HFFc6 (cell line): ENCODE data around the gene ALDH1L1. TPM values are rescaled to one million over a fixed set of nuclear protein-coding genes. Genes with fewer than 3 reads are reported as not detected.

Experiments used
- DNase-seq: peaks from one replicate; pipeline ENCODE4 v3.0.0-alpha.2; 2018
- H3K27ac Mint-ChIP-seq: 2 replicates; pipeline ENCODE4 v1.8.0; 2020; ENCODE audit warnings: mild to moderate bottlenecking, mixed read lengths
- H3K27me3 Mint-ChIP-seq: 2 replicates; pipeline ENCODE4 v1.8.0; 2021; ENCODE audit warnings: mild to moderate bottlenecking, moderate library complexity, mixed read lengths; ENCODE audit not compliant: insufficient read depth
- H3K36me3 Mint-ChIP-seq: 2 replicates; pipeline ENCODE4 v1.8.0; 2021; ENCODE audit warnings: low read depth, mixed read lengths
- H3K4me1 Mint-ChIP-seq: 2 replicates; pipeline ENCODE4 v1.8.0; 2020; ENCODE audit warnings: low read depth, mixed read lengths
- H3K4me3 Mint-ChIP-seq: 2 replicates; pipeline ENCODE4 v1.8.0; 2020; ENCODE audit warnings: mild to moderate bottlenecking, moderate library complexity, mixed read lengths
- H3K9me3 Mint-ChIP-seq: 2 replicates; pipeline ENCODE4 v1.8.0; 2020; ENCODE audit warnings: mild to moderate bottlenecking, mixed read lengths
- total RNA-seq, 6 experiments: library from RNA; stranded (reverse); fragmentation: NEBNext Ultra II Directional; extraction: Animal tissue kit (Norgen Biotek cat#: 25700); gene quantifications; 2 replicates in 1 of 6; 3 replicates in 5 of 6; pipeline ENCODE4 v1.2.3, GENCODE V29; 2021
- TF ChIP-seq, protein P1 (sequence below): fragments of 200-600 bp; sonication (generic); IDR thresholded peaks from 2 replicates; pipeline ENCODE4 v1.5.0; 2021; ENCODE audit warnings: antibody characterized with exemption, mild to moderate bottlenecking

The ALDH1L1 gene
- total RNA-seq, 6 experiments from 2014 or later = 0.05 TPM; not detected in 5

GRCh38 chr3:126166009-126166408 lies 14.4 kb downstream of the ALDH1L1 start:
- Mint-ChIP-seq H3K27ac (no peak overlapping the region), H3K4me3 (no peak overlapping the region)

GRCh38 chr3:126161309-126161708 lies 19.1 kb downstream of the ALDH1L1 start:
- H3K27me3 Mint-ChIP-seq = peaks cover 50% of the 10 kb centered on the region
- H3K36me3 Mint-ChIP-seq = 0 out of 2 replicates have a peak, but pooled peaks cover 4% of the 10 kb centered on the region
- no peaks in the 10 kb centered on the region for H3K4me1 Mint-ChIP-seq
- no peak for DNase-seq
- TF ChIP-seq, protein P1, sequence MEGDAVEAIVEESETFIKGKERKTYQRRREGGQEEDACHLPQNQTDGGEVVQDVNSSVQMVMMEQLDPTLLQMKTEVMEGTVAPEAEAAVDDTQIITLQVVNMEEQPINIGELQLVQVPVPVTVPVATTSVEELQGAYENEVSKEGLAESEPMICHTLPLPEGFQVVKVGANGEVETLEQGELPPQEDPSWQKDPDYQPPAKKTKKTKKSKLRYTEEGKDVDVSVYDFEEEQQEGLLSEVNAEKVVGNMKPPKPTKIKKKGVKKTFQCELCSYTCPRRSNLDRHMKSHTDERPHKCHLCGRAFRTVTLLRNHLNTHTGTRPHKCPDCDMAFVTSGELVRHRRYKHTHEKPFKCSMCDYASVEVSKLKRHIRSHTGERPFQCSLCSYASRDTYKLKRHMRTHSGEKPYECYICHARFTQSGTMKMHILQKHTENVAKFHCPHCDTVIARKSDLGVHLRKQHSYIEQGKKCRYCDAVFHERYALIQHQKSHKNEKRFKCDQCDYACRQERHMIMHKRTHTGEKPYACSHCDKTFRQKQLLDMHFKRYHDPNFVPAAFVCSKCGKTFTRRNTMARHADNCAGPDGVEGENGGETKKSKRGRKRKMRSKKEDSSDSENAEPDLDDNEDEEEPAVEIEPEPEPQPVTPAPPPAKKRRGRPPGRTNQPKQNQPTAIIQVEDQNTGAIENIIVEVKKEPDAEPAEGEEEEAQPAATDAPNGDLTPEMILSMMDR = no peak
- no peak overlapping the region for H3K4me3 Mint-ChIP-seq
- H3K27ac Mint-ChIP-seq = no peak overlapping the region
- no peaks in the 10 kb centered on the region for H3K9me3 Mint-ChIP-seq

More at GRCh38 chr3:126166009-126166408, 14.4 kb downstream of the ALDH1L1 start:
- DNase-seq = no peak
- TF ChIP-seq, protein P1 = no peak
- Mint-ChIP-seq H3K36me3 (no peaks in the 10 kb centered on the region), H3K27me3 (peaks cover 34% of the 10 kb centered on the region), H3K4me1 (no peaks in the 10 kb centered on the region), H3K9me3 (no peaks in the 10 kb centered on the region)

DNA sequence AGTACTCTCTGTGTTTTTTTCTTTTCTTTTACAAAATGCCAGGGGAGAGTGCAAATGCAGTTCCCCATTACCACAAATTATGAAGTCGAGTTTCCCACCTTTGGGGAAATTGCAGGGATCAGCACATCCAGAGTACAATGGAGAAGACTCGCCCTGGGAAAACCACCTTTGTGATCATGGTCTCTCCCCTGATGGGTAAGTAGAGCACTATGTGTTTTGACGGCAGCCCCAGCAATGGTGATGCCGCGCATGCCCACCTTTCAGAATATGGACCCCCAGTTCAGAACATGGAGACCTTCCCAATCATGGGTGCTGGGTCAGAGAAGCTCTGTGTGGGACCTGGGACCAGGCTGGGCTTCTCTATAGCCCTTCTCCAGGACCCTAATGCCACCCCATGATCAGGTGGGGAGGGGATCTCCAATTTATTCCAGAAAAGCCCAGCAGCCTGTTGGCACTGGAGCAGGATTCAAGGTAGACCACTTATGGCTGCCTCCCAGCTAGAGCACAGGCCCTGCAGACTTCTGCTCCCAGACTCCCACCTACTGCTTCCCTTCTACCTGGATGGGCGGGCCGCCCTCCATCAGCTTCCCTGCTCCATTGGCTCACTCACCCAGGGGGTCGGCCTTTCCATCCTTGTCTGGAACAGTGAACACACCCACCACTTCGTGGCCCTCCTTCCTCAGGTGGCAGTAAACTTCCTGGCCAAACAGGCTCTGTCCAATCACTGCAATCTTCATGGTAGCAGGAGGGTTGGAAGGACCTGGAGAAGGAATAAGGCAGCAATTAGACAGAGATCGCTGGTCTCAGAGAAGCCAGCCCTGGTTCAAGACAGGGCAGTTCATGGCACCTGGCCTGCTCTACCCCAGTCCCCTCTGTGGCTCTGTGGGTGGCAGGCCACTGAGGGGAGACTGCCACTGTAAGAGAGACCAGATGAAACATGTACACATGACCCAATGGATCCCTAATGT lies 19.9 kb downstream of the ALDH1L1 start:
- Mint-ChIP-seq H3K4me1 (no peaks in the 10 kb centered on the region), H3K4me3 (no peak overlapping the region), H3K27me3 (peaks cover 45% of the 10 kb centered on the region), H3K27ac (no peak overlapping the region), H3K36me3 (0 out of 2 replicates have a peak, but pooled peaks cover 4% of the 10 kb centered on the region), H3K9me3 (no peaks in the 10 kb centered on the region; the same call in 1 of the 2 replicates)
- TF ChIP-seq, protein P1 = no peak
- no peak for DNase-seq

- DNase-seq = no peak
- H3K27me3 Mint-ChIP-seq = peaks cover 46% of the 10 kb centered on the region
- no peaks in the 10 kb centered on the region for H3K4me1 Mint-ChIP-seq
- no peaks in the 10 kb centered on the region; the same call in 1 of the 2 replicates for H3K9me3 Mint-ChIP-seq
- 0 out of 2 replicates have a peak, but pooled peaks cover 4% of the 10 kb centered on the region for H3K36me3 Mint-ChIP-seq
- no peak overlapping the region for H3K27ac Mint-ChIP-seq
- TF ChIP-seq, protein P1 = no peak
- no peak overlapping the region for H3K4me3 Mint-ChIP-seq
Observed at GRCh38 chr3:126159476-126159875, 20.9 kb downstream of the ALDH1L1 start.

GRCh38 chr3:126158912-126159454 lies 21.4 kb downstream of the ALDH1L1 start:
- 0 out of 2 replicates have a peak, but pooled peaks cover 4% of the 10 kb centered on the region for H3K36me3 Mint-ChIP-seq
- TF ChIP-seq, protein P1 = no peak
- H3K4me1 Mint-ChIP-seq = no peaks in the 10 kb centered on the region
- no peak overlapping the region for H3K4me3 Mint-ChIP-seq
- DNase-seq = no peak
- H3K27ac Mint-ChIP-seq = no peak overlapping the region
- H3K9me3 Mint-ChIP-seq = no peaks in the 10 kb centered on the region; the same call in 1 of the 2 replicates
- H3K27me3 Mint-ChIP-seq = peaks cover 46% of the 10 kb centered on the region
